Measurements from ENCODE around the gene APOBEC2. TPM values are rescaled to one million over a fixed set of nuclear protein-coding genes. Genes with fewer than 3 reads are reported as not detected.

Gene APOBEC2
- total and polyA plus RNA-seq, 2 of the 13 experiments (the other 11 are each of a cell fraction or from before 2014, with no cell fraction given): 0.09 TPM; not detected in 1

GRCh38 chr6:41071923-41072835 lies 19.2 kb downstream of the APOBEC2 start, which contains the start of gene OARD1 (continued):
- TF ChIP-seq ZBTB4 (CRISPR knock-in tag; IDR thresholded peaks at IDR 0.05; ENCODE audit: borderline replicate concordance): peak; percentile 62; the same call in 1 of the 2 replicates
- peak; percentile 5; the same call in 1 of the 2 replicates for TF ChIP-seq ZBTB26 (CRISPR knock-in tag; IDR thresholded peaks at IDR 0.05; ENCODE audit: borderline replicate concordance)
- TF ChIP-seq HNRNPL (IDR thresholded peaks at IDR 0.05; ENCODE audit: low read depth, low read length): peak; percentile 73; the same call in 1 of the 2 replicates
- TF ChIP-seq EP300 (IDR thresholded peaks at IDR 0.05; ENCODE audit: low read depth in 2 of 2, low read length in 2 of 2): peak in 1 of 2 experiments; percentile 50; a peak in 1 of 4 replicates
- TF ChIP-seq EP300 (CRISPR knock-in tag; IDR thresholded peaks at IDR 0.05; ENCODE audit: borderline replicate concordance): no peak
- TF ChIP-seq KDM2A (CRISPR knock-in tag; IDR thresholded peaks at IDR 0.05; ENCODE audit: borderline replicate concordance, low read depth): peak; percentile 83
- TF ChIP-seq ZNF775 (CRISPR knock-in tag; IDR thresholded peaks at IDR 0.05; ENCODE audit: borderline replicate concordance): no peak
- TF ChIP-seq PBX3 (CRISPR knock-in tag; IDR thresholded peaks at IDR 0.05; ENCODE audit: borderline replicate concordance): peak; percentile 23; the same call in 1 of the 2 replicates
- no peak for TF ChIP-seq HIC2 (CRISPR knock-in tag; IDR thresholded peaks at IDR 0.05; ENCODE audit: low read depth)
- 0 out of 2 replicates have a peak, but pooled peaks have one; percentile 63 for TF ChIP-seq ZNF83 (CRISPR knock-in tag; IDR thresholded peaks at IDR 0.05; ENCODE audit: borderline replicate concordance)
- peak; percentile 88; the same call in 1 of the 2 replicates for TF ChIP-seq NR1H2 (CRISPR knock-in tag; IDR thresholded peaks at IDR 0.05; ENCODE audit: borderline replicate concordance, low read depth)
- TF ChIP-seq STAT6 (CRISPR knock-in tag; IDR thresholded peaks at IDR 0.05; ENCODE audit: borderline replicate concordance): peak; percentile 60; the same call in 1 of the 2 replicates
